GM12874 (cell line): Measurements from ENCODE around the gene ADGRA3.

Source experiments
- TF ChIP-seq, protein P1 (sequence below): IDR thresholded peaks from 2 replicates; pipeline ENCODE4 v1.5.1; 2011; ENCODE audit warnings: low read depth, mild to moderate bottlenecking, control low read depth, low read length, moderate library complexity; ENCODE audit not compliant: insufficient read depth

The ADGRA3 gene

GRCh38 chr4:22487328-22487727 lies 28.5 kb downstream of the ADGRA3 start:
- TF ChIP-seq, protein P1, sequence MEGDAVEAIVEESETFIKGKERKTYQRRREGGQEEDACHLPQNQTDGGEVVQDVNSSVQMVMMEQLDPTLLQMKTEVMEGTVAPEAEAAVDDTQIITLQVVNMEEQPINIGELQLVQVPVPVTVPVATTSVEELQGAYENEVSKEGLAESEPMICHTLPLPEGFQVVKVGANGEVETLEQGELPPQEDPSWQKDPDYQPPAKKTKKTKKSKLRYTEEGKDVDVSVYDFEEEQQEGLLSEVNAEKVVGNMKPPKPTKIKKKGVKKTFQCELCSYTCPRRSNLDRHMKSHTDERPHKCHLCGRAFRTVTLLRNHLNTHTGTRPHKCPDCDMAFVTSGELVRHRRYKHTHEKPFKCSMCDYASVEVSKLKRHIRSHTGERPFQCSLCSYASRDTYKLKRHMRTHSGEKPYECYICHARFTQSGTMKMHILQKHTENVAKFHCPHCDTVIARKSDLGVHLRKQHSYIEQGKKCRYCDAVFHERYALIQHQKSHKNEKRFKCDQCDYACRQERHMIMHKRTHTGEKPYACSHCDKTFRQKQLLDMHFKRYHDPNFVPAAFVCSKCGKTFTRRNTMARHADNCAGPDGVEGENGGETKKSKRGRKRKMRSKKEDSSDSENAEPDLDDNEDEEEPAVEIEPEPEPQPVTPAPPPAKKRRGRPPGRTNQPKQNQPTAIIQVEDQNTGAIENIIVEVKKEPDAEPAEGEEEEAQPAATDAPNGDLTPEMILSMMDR: no peak

DNA sequence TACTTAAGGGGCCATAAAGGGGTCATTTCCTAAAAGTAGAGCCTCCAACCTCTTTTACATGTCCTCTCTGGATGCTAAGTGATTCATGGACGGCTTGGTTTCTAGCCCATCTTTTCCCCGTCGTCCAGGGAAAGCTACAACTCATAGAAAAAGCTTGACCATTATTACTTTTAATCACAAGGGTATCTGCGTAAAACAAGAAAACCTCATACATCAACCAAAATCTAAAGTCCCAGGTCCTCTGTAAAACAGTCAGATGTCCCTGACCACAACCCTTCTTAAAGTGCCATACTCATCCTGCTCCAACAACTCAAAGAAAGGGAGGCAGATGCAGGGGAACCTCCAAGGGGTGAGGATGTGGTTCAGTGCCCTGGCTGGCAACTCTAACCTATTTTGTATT lies 29.6 kb downstream of the ADGRA3 start:
- TF ChIP-seq, protein P1: no peak

- TF ChIP-seq, protein P1: no peak
Observed at GRCh38 chr4:22485737-22486136, 30.1 kb downstream of the ADGRA3 start.

DNA sequence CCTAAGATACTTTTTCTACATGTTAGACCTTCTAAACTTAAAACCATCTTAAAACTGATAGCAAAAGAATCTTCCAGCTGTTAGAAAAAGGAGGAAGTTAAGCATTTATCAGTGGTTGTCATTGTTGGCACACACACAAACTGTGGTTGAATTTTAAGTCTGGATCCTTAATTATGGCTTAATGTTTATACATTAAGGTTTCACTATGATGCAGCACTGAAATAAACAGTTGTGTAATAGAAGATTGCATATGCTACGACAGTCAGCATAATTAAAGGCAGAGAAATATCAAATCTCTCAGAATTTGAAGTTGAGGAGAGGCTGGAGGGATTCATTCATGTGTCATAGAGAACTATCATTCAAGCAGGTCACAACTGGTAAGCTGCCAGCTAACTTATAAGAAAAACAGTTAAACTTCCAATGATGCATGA lies 32.3 kb downstream of the ADGRA3 start:
- TF ChIP-seq, protein P1: no peak

GRCh38 chr4:22482250-22483127 lies 33.4 kb downstream of the ADGRA3 start:
- TF ChIP-seq, protein P1: no peak

GRCh38 chr4:22480675-22481327 lies 35.1 kb downstream of the ADGRA3 start:
- TF ChIP-seq, protein P1: no peak

- TF ChIP-seq, protein P1: no peak
Observed at GRCh38 chr4:22478426-22478825, 37.4 kb downstream of the ADGRA3 start.
